Caco-2 (cell line): Measurements from ENCODE around the gene RNF186. TPM values are rescaled to one million over a fixed set of nuclear protein-coding genes. Genes with fewer than 3 reads are reported as not detected.

Experiments
- BruUV-seq: library from RNA; stranded (reverse); fragments of 400-500 nt; replicated peaks from 2 replicates; lab custom pipeline; 2021; lab: Mats Ljungman, UMichigan
- CTCF ChIA-PET: fragments of 300-600 bp; sonication (Branson Sonifier 250); formaldehyde crosslinking; loops from one replicate; lab custom pipeline; 2022; ENCODE audit warnings: antibody characterized with exemption; lab: Charles Lee
- POLR2A ChIA-PET: fragments of 300-600 bp; sonication (Branson Sonifier 250); formaldehyde crosslinking; loops from one replicate; lab custom pipeline; 2022; ENCODE audit warnings: antibody characterized with exemption; lab: Charles Lee
- DNase-seq, 2 experiments: peaks; one replicate each; pipeline versions ENCODE4 v3.0.0 to v3.0.0-alpha.2; 2020 to 2022
- H3K27me3 ChIP-seq: replicated peaks from 2 replicates; pipeline ENCODE4 v1.6.0; 2011; ENCODE audit warnings: low read length; ENCODE audit not compliant: control insufficient read depth, insufficient read depth
- H3K36me3 ChIP-seq: 2 replicates; pipeline ENCODE4 v1.5.1; 2011; ENCODE audit warnings: low read length; ENCODE audit not compliant: control insufficient read depth, insufficient read depth
- H3K4me1 ChIP-seq: fragments of 250-450 bp; sonication (Bioruptor Pico); 2 replicates; pipeline ENCODE4 v1.5.1; 2020; ENCODE audit warnings: mild to moderate bottlenecking
- H3K4me3 ChIP-seq: 2 replicates; pipeline ENCODE4 v1.5.1; 2011; ENCODE audit warnings: low read depth, mild to moderate bottlenecking, control low read depth, low read length
- H3K9me3 ChIP-seq: fragments of 250-450 bp; sonication (Bioruptor Pico); 2 replicates; pipeline ENCODE4 v1.5.1; 2020; ENCODE audit warnings: mild to moderate bottlenecking, moderate library complexity
- H3K27ac Mint-ChIP-seq: one replicate; pipeline ENCODE4 v1.8.0; 2022; ENCODE audit warnings: mixed read lengths; ENCODE audit not compliant: unreplicated experiment
- H3K27me3 Mint-ChIP-seq: one replicate; pipeline ENCODE4 v1.8.0; 2022; ENCODE audit warnings: mixed read lengths; ENCODE audit not compliant: insufficient read depth, unreplicated experiment
- H3K36me3 Mint-ChIP-seq: one replicate; pipeline ENCODE4 v1.8.0; 2022; ENCODE audit warnings: mild to moderate bottlenecking, mixed read lengths; ENCODE audit not compliant: insufficient read depth, unreplicated experiment
- H3K4me1 Mint-ChIP-seq: one replicate; pipeline ENCODE4 v1.8.0; 2022; ENCODE audit warnings: low read depth, mixed read lengths; ENCODE audit not compliant: unreplicated experiment
- H3K4me3 Mint-ChIP-seq: one replicate; pipeline ENCODE4 v1.8.0; 2022; ENCODE audit warnings: mild to moderate bottlenecking, moderate library complexity, mixed read lengths; ENCODE audit not compliant: unreplicated experiment
- H3K9me3 Mint-ChIP-seq: one replicate; pipeline ENCODE4 v1.8.0; 2022; ENCODE audit warnings: mixed read lengths; ENCODE audit not compliant: unreplicated experiment
- CTCF ChIP-seq, 2 experiments: fragments of 200-600 bp in 1 of 2; IDR thresholded peaks; 1 replicate in 1 of 2; 2 replicates in 1 of 2; pipeline versions ENCODE4 v1.5.1 to v1.8.0; 2011 to 2022; ENCODE audit warnings: antibody characterized with exemption in 1 of 2, control low read depth in 1 of 2, inconsistent platforms in 1 of 2, low read depth in 1 of 2, low read length in 1 of 2, mild to moderate bottlenecking in 1 of 2, moderate library complexity in 1 of 2; ENCODE audit not compliant: insufficient read depth in 1 of 2, severe bottlenecking in 1 of 2, unreplicated experiment in 1 of 2
- intact Hi-C: fragments of 100-400 bp; cut with micrococcal nuclease; formaldehyde crosslinking; loops from one replicate; pipeline ENCODE4 v1.10.0; 2022; ENCODE audit not compliant: unreplicated experiment
- total RNA-seq: library from RNA; stranded (reverse); gene quantifications from 2 replicates; pipeline ENCODE4 v1.2.3, GENCODE V29; 2022

The RNF186 gene
- total RNA-seq, 1 experiment from 2014 or later = not detected

- Mint-ChIP-seq H3K9me3 (no peaks in the 10 kb centered on the region), H3K4me3 (no peak overlapping the region), H3K36me3 (no peaks in the 10 kb centered on the region), H3K27me3 (no peaks in the 10 kb centered on the region), H3K4me1 (no peaks in the 10 kb centered on the region), H3K27ac (no peak overlapping the region)
- H3K9me3 ChIP-seq = no peaks in the 10 kb centered on the region
- intact Hi-C loops = no loop called here
- H3K27me3 ChIP-seq = no peaks in the 10 kb centered on the region
- no peak for DNase-seq
- H3K36me3 ChIP-seq = no peaks in the 10 kb centered on the region
- no peak for TF ChIP-seq CTCF (IDR thresholded peaks at IDR 0.05; ENCODE audit: insufficient read depth in 1 of 2, low read depth in 1 of 2, low read length in 1 of 2, severe bottlenecking in 1 of 2, unreplicated experiment in 1 of 2)
- ChIA-PET CTCF (no interaction called here), POLR2A (no interaction called here)
- no TSS peak for BruUV-seq
- no peak overlapping the region for H3K4me3 ChIP-seq
- H3K4me1 ChIP-seq = no peaks in the 10 kb centered on the region
These were observed 6.7 kb downstream of the RNF186 start for GRCh38 chr1:19808351-19808750.

- no peaks in the 10 kb centered on the region for H3K4me1 Mint-ChIP-seq
- CTCF ChIA-PET = no interaction called here
- POLR2A ChIA-PET = no interaction called here
These were observed 10.2 kb downstream of the RNF186 start for GRCh38 chr1:19804831-19805251.

GRCh38 chr1:19802269-19802668, 12.8 kb downstream of the RNF186 start:
- Mint-ChIP-seq H3K9me3 (no peaks in the 10 kb centered on the region), H3K36me3 (no peaks in the 10 kb centered on the region), H3K4me1 (peaks cover 6% of the 10 kb centered on the region), H3K27me3 (no peaks in the 10 kb centered on the region), H3K27ac (no peak overlapping the region), H3K4me3 (no peak overlapping the region)
- no peaks in the 10 kb centered on the region for H3K27me3 ChIP-seq
- H3K4me3 ChIP-seq = no peak overlapping the region
- intact Hi-C loops = no loop called here
- no peaks in the 10 kb centered on the region for H3K36me3 ChIP-seq
- BruUV-seq = no TSS peak
- no peaks in the 10 kb centered on the region for H3K9me3 ChIP-seq
- ChIA-PET POLR2A (no interaction called here), CTCF (no interaction called here)
- H3K4me1 ChIP-seq = 0 out of 2 replicates have a peak, but pooled peaks cover 5% of the 10 kb centered on the region
- no peak for TF ChIP-seq CTCF (IDR thresholded peaks at IDR 0.05; ENCODE audit: insufficient read depth in 1 of 2, low read depth in 1 of 2, low read length in 1 of 2, severe bottlenecking in 1 of 2, unreplicated experiment in 1 of 2)
- DNase-seq = no peak

More at GRCh38 chr1:19804831-19805251, 10.2 kb downstream of the RNF186 start:
- Mint-ChIP-seq H3K36me3 (no peaks in the 10 kb centered on the region), H3K9me3 (no peaks in the 10 kb centered on the region), H3K4me3 (no peak overlapping the region), H3K27ac (no peak overlapping the region), H3K27me3 (no peaks in the 10 kb centered on the region)
- DNase-seq = no peak
- intact Hi-C loops = no loop called here
- Histone ChIP-seq H3K4me1 (no peaks in the 10 kb centered on the region), H3K9me3 (no peaks in the 10 kb centered on the region), H3K27me3 (no peaks in the 10 kb centered on the region), H3K4me3 (no peak overlapping the region), H3K36me3 (no peaks in the 10 kb centered on the region)
- BruUV-seq = no TSS peak
- no peak for TF ChIP-seq CTCF (IDR thresholded peaks at IDR 0.05; ENCODE audit: insufficient read depth in 1 of 2, low read depth in 1 of 2, low read length in 1 of 2, severe bottlenecking in 1 of 2, unreplicated experiment in 1 of 2)
